NCI-H345 treated with DMSO at 0.1 percent for 48 hours (cell line): ENCODE data around the gene SAXO2.
"Not testable (repeated sequence)": the region's sequence is repeated elsewhere in the genome, so short reads cannot be mapped to it uniquely, and the experiment has no call there.

Source experiments
- DNase-seq: peaks from one replicate; lab custom pipeline; 2025; ENCODE audit not compliant: unreplicated experiment; lab: John Stamatoyannopoulos, UW

SAXO2 gene

DNA sequence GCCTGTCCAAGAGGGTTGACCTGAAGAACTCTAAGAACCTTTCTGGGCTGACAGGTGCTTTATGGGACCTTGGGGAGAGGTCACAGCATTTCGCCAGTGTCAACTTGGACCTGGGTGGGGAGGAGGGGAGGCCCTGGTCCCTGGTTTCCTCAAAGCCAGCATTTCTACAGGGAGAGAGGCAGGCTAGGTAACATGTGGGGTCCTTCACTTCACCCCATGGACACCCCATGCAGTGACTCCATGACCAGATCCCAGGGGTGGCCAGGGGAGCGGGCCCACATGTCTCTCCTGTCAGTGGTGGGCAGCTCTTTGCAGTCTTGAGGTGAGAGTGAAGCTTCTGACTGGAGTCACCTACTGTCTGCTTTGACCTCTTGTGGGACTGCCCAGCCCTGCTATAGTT, 50.8 kb downstream of the SAXO2 start:
- no peak for DNase-seq

DNA sequence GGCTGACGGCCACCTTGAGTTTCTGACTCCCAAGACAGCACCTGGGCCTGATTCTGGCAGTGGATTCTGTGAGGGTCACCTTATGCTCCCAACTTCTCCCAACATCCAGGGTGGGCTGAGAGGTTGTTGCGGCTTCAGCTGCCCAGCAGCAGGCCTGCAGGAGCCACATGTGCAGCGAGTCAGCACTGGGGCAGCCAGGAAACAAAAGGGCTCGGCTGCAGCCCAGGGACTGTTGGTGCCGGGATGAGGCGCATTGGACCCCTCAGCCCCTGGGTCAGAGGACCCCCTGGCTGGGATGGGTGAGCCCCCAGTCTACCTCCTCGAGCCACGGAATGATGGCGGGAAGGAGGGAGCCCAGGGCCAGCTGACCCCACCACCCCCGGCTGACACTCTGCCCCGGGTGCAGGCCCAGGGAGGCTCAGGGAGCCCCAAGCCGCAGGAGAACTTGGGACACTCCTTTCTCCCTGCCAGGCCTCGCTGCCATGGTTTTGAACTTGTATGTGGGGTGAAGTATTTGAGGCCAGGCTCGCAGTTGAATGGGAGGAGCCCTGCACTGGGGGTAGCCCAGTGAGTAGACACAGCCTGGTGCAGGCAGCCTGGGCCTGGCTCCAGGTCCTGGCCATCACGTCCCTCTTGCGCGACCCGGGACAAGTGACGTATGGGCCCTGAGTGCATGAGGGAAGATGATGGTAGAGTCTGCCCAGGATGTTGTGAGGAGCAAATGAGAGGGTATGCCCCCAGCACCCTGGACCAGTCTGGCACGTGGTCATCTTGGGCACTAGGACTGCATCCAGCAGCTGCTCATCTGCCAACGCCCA, 51.5 kb downstream of the SAXO2 start:
- DNase-seq = not testable (repeated sequence)

DNA sequence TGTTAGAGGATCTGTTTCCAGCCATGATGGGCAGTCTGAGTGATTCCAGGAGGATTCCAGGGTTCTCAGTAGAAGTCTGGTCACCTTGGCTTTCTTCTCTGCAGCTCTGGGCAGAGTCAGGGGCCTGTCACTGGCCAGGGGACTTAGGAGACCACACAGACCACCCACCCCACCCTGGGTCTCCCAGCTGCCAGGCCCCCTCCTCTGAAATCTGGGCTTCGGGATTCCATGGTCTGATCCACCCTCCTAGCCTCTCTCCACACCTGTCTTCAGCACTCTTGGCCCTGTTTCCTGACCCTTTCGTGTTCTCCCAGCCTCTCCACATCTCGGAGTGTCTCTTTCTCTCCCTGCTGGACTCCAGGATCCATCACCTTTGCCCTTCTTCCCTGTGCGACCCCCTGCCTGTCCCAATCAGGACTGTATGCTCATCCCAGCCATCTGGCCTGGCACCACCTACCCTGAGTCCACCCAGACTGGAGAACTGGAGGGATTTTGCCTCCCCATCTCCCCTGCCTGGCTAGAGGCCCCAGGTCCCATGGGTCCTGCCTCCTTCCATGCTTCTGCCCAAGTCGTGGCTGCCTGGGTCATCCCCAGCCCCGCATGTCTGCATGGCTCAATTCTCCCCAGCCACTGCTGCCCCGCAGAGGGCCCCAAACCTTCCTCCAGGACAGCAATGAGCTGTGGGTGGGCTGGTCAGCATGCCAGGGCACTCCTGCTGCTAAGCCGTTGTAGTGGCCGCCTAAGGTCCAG, 52.3 kb downstream of the SAXO2 start:
- DNase-seq = no peak

DNA sequence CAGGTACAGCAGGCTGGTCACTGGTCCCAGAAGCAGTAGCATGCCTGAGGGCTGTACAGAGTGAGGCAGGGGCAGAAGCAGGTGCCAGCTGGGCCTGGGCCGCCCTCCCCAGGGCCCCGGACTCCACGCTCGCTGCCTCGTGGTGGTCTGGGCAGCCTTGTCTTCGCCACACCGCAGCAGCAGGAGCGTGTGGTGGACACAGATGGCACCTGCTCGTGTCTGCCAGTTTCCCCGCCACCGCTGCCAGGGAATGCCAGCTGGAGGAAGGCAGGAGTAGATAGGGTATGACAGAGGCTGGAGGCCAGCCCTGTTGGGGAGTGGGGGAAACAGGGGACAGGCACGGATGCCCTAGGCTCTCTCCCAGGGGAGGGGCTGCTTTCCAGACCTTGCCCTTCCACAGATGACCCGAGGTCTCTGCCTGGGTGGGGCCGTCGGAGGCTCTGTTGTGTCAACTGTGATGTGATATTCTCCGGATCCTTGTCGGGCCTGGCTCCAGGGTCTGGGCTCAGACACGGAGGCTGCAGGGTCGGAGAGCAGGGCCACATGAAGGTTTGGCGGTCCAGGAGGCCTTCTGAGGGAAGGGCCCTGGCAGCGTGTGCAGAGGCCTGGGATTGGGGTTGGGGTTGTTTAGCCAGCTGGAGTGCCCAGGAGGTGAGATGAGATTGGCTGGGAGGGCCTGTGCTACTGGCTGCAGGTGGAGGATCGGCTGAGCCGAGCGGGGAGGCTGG, 53.1 kb downstream of the SAXO2 start:
- DNase-seq = no peak

DNA sequence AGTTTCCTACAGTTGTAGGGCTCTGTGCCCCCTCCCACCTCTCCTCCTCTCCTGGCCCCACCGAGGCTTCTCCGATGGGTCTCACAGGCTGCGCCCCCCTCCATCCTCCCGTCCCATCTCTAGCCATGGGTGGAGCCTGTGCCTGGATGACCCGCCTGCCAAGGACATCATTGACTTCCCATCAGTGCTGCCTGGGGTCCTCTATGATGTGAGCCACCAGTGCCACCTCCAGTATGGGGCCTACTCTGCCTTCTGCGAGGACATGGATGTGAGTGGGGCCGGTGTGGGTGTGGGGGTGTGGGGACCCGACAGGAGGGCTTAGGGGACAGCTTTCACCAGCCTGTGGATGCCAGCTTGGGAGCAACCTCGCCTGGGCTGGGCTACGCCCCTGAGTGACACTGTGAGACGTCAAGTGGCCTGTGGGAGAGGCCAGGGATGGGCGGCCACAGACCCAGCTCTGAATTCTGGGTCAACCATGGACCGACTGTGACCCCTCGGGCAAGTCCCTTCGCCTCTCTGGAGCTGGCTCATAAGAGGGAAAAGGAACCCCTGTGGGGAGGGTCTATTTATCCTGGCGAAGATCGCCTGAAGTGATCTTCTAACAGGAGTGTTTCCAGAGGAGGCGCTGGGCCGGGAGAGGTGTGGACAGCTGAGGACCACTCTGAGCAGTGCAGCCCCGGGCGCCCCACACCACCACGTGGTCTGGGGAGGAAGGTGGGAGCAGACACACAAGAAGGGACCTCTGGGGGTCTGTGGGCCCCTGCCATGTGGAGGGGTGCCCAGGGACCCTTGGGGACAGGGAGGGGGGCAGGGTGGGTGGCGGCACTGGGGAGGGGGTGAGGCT, 53.9 kb downstream of the SAXO2 start:
- not testable (repeated sequence) for DNase-seq

DNA sequence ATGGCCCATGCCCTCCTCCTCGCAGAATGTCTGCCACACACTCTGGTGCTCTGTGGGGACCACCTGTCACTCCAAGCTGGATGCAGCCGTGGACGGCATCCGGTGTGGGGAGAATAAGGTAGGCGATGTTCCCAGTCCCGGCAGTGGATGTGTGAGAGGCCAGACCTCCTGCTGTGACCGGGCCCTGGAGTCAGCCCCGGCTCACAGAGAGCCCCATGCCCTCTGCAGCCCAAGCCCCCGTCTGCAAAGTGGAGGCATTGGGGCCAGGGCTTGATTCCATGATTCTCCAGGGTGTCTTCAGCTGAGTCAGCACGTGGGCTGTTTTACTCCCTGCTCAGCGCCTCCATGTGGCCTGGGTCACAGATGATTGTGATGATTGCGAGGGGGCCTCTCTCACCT, 54.5 kb downstream of the SAXO2 start:
- no peak for DNase-seq

DNA sequence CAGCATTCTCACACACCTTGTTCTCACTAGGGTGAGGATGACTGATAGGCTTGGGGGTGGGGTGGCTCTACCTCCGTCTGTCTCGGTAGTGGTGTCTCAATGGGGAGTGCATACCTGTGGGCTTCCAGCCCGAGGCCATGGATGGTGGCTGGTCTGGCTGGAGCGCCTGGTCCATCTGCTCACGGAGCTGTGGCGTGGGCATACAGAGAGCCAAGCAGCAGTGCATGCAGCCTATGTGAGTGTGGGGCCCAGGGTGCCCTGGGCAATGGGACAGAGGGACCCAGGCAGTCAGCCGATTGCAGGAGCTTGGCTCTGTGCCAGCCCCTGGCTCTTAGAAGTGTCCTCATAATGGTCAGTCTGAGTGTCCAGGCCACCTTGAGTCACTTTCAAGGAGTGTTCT, 54.9 kb downstream of the SAXO2 start:
- DNase-seq = not testable (repeated sequence)

DNA sequence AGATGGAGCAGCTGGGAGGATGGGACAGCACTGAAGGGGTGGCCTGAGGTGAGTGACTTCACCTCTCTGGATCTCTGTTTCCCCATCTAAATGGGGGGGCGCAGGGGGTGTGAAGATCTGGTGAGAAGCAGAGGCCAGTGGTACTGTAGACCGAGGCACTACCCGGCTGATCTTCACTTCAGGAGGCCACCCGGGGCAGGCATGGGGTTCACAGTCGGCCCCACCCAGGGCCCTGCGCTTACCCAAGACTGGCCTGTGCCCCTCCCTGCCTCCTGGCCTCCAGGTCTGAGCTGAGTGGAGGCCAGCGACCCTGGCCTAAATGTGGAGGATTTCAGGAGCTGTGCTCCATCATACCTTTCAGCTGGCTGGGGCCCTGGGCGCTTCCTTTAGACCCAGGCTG, 55.7 kb downstream of the SAXO2 start:
- DNase-seq = not testable (repeated sequence)

DNA sequence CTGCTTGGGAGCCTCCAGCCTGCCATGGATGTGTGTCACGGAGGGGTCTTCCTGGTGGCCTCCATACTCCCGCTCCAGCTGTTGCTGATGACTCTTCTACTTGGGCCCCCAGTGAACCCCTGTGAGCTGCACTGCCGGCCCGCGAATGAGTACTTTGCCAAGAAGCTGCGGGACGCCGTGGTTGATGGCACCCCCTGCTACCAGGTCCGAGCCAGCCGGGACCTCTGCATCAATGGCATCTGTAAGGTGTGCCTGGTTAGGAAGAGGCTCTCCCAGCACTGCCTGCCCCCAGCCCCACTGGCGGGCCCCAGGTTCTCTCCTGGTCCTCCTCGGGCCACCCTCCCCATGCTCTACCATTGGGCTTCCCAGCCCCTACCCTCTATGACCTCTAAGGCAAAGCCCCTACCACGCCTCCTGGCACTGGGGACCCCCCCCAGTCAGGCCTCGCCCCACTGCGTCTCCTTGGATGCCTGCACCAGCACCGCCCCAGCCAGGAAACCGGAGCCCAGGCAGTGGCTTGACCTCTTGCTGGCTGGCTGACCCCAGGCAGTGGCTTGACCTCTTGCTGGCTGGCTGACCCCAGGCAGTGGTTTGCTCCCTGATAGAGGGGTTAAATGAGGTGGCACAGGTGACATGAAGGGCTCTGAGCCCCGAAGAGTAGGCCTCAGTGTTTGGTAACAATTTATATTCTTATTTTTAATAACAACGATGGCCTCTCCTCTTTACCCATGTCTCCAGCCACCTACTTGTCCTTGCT, 57.1 kb downstream of the SAXO2 start:
- DNase-seq = not testable (repeated sequence)

DNA sequence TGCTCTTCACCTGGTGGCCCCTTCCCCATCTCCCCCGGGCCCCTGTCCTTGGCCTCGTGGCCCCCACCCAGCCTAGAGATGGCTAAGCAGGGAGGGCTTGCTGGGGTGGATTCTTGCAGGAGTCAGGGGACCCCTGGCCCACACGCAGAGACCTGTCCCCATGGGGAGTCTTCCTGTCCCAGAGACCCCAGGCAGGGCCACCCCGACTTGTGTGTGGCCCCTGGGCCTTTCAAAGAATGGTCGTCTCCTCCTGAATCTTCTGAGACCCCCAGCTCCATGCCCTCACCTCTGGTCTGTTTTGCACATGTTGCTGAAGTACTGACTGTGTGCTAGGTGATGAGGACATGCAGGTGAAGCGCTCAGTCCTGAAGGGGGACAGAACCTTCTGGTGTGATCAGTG, 58.2 kb downstream of the SAXO2 start:
- not testable (repeated sequence) for DNase-seq

DNA sequence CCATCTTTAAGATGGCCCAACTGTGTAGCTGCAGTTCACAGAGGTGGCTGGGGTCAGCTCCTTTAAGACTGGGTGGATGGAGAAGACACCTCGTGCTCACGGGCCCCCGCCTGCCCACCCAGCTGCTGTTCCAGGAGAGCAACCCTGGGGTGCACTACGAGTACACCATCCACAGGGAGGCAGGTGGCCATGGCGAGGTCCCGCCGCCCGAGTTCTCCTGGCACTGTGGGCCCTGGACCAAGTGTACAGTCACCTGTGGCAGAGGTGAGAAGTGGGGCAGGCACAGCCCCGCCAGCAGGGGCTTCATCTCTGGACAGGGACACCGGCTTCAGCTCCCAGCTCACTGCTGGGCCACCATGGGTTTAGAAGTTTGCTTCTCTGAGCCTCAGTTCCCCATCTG, 59.9 kb downstream of the SAXO2 start:
- not testable (repeated sequence) for DNase-seq

DNA sequence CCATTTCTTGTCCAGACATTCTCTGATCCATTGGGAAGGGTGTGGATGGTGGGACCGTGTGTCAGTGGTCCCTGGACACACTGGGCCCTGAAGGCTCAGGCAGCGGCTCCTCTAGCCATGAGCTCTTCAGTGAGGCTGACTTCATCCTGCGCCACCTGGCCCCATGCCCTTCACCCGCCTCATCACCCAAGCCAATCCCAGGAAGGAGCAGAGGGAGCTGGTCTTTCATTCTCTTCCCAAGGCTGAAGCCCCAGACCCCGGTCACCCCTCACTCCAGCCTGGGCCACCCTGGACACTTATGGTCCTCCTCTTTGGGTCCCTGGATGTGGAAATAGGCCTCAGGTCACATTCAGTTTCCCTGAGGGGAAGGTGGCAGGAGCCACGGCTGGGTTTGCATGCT, 62.2 kb downstream of the SAXO2 start:
- not testable (repeated sequence) for DNase-seq

DNA sequence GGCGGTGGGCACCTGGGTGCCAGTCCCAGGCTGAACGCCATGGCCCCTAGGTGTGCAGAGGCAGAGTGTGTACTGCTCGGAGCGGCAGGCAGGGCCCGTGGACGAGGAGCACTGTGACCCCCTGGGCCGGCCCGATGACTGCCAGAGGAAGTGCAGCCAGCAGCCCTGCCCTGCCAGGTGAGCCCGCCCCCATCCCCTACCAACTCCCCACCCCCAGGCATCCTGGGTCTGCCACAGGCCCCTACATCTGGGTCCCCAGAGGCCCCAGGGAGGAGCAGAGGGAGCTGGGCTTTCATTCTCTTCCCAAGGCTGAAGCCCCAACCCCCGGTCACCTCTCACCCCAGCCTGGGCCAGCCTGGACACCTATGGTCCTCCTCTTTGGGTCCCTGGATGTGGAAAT, 63.0 kb downstream of the SAXO2 start:
- DNase-seq = not testable (repeated sequence)

DNA sequence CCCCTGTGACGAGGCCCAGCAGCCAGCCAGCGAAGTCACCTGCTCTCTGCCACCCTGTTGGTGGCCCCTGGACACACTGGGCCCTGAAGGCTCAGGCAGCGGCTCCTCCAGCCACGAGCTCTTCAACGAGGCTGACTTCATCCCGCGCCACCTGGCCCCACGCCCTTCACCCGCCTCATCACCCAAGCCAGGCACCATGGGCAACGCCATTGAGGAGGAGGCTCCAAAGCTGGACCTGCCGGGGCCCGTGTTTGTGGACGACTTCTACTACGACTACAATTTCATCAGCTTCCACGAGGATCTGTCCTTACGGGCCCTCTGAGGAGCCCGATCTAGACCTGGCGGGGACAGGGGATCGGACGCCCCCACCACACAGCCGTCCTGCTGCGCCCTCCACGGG, 64.3 kb downstream of the SAXO2 start:
- not testable (repeated sequence) for DNase-seq

DNA sequence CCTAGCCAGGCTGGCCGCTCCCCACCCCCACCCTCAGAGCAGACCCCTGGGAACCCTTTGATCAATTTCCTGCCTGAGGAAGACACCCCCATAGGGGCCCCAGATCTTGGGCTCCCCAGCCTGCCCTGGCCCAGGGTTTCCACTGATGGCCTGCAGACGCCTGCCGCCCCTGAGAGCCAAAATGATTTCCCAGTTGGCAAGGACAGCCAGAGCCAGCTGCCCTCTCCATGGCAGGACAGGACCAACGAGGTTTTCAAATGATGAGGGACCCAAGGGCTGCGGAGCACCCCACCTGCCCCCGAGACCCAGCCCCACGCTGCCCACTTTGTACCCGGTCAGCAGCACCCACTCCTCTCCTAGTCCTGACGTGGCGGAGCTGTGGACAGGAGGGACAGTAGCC, 64.8 kb downstream of the SAXO2 start:
- DNase-seq = not testable (repeated sequence)

DNA sequence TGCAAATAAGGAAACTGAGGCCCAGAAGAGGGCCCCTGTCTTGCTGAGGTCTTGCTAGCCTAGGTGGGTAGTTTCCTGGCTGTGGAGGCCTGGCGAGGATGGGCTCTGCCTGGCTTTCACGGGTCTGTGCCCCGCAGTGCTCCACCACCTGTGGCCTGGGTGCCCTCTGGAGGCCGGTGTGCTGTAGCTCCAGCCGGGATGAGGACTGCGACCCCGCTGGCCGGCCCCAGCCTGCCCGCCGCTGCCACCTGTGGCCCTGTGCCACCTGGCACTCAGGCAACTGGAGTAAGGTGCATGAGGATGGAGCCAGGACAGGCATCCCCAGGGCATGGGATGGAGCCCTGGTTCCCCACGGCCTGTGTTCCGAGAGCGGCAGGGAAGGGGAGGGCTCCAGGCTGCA, 66.4 kb downstream of the SAXO2 start:
- not testable (repeated sequence) for DNase-seq

DNA sequence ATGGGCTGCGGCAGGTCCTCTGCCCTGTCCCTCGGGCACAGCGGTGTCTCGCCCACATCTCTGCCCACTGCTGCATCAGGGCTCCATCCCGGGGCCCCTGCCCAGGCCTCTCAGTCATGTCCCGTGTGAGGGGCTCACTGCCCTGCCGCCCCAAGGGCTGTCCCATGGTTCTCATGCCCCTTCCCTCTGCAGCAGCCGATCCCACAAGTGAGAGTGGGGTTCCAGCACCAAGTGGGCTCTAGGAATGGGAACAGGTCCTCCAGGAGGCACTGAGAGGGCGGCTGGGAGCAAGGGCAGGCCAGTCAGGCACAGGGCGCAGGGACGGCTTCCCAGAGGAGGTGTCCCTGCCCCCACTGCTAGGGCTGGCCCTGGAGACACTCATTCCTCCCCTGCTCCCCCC, 68.3 kb downstream of the SAXO2 start:
- not testable (repeated sequence) for DNase-seq

DNA sequence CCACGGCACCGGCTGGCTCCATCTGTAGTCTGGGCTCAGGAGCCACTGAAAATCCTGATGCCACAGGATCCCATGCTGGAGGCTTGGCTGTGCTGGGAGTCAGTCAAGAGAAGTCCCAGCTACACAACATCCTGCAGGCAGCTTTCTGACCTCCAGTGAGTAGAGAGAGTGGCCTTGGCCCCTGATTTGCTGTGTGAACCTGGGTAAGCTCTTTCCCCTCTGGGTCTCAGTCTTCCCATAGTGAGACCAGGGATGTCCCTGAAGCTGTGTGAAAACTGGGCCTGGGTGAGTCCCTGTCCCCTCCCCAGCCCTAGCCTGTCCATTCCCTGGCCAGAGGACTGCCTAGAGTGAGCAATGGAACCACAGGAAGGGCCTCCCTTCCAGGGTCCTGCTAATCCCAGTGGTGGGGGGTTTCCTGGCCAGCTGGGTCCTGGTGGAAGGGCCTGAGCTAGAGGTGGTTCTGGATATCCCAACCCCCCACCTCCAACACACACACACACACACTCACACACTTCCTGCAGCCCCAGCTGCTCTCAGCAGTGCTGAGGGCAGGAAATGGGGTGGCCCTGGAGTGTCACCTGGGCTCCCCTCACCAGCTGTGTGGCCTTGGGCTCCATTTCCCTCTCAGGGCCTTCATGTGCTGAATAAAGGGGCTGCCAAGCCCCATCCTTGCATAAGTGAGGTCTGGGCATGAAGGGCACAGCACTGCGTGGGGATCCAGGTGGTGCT, 69.1 kb downstream of the SAXO2 start:
- not testable (repeated sequence) for DNase-seq
